GM12872 (cell line): ENCODE data around the gene CFAP46.

Source experiments
- TF ChIP-seq, protein P1 (sequence below): IDR thresholded peaks from 3 replicates; pipeline ENCODE4 v1.5.1; 2011; ENCODE audit warnings: low read depth, mild to moderate bottlenecking, low read length, moderate library complexity; ENCODE audit not compliant: insufficient read depth

CFAP46 gene

DNA sequence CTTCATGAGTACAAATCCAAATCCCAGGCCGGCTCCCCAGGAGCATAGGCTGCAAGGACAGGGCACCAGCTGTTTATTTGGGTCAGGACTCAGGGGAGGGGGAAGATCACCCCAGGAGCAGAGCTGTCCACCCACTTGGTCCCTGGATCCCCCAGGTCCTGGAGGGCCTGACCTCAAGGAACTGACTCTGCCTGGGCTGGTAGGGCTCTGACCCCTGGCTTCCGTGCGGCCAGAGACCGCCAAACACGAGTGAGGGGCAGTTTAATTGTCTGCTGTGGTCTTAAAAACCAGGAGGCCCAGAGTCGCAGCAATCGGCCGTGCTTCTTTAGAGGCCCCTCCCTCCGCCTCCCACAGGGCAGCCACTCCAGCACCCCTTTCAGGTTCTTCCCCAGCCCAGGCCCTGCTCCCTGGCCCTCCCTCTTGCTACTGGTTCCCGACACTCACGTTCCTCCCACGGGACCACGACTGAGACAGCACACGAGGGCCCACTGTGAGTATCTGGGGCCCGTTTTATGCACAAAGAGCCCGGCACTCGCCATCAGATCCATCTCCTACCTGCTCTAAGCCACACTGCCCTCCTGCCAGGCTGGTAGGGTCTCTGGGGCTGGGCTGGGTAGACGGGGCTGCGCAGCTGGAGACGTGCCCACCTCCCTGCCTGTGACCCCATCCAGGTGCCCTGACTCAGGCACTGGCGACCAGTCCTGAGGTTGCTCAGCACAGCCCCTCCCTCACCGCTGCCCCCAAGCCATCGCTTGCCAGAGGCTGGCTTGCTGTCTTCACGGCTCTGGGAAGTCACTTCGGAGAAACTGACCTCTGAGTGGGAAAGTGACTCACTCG lies 30.0 kb upstream of the CFAP46 start:
- TF ChIP-seq, protein P1, sequence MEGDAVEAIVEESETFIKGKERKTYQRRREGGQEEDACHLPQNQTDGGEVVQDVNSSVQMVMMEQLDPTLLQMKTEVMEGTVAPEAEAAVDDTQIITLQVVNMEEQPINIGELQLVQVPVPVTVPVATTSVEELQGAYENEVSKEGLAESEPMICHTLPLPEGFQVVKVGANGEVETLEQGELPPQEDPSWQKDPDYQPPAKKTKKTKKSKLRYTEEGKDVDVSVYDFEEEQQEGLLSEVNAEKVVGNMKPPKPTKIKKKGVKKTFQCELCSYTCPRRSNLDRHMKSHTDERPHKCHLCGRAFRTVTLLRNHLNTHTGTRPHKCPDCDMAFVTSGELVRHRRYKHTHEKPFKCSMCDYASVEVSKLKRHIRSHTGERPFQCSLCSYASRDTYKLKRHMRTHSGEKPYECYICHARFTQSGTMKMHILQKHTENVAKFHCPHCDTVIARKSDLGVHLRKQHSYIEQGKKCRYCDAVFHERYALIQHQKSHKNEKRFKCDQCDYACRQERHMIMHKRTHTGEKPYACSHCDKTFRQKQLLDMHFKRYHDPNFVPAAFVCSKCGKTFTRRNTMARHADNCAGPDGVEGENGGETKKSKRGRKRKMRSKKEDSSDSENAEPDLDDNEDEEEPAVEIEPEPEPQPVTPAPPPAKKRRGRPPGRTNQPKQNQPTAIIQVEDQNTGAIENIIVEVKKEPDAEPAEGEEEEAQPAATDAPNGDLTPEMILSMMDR: no peak

DNA sequence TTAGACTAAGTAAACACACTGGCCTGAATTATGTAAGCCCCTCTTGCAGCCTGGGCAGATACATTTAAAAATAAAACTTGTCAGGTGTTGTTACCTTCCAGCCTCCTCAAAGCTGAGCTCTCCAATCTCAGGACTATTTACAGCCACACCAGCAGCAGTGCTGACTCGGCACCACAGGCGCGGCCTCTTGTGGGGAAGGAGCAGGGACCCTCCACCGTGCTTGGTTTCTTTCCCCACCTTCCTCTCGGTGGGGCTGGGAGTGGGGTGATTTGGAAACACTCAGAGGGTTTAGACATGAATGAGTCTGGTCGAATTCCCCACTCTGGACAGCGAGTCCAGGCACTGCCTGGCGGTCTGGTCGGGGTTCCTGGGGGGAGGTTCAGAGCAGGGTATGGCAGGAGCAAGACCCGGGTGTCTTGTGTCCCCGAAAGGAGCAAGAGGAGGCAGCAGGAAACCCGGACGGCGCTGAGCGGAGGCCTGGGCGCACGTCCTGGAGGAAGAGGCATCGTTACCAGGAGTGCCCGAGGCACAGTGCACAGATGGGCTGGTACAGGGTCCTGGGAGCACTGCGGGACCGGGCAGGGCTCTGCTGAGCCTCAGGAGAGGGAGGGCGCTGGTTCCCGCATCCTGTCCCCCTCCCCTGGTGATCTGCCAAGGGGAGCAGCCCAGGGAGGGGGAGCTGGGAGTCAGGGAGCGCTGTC lies 29.2 kb upstream of the CFAP46 start:
- TF ChIP-seq, protein P1: no peak

DNA sequence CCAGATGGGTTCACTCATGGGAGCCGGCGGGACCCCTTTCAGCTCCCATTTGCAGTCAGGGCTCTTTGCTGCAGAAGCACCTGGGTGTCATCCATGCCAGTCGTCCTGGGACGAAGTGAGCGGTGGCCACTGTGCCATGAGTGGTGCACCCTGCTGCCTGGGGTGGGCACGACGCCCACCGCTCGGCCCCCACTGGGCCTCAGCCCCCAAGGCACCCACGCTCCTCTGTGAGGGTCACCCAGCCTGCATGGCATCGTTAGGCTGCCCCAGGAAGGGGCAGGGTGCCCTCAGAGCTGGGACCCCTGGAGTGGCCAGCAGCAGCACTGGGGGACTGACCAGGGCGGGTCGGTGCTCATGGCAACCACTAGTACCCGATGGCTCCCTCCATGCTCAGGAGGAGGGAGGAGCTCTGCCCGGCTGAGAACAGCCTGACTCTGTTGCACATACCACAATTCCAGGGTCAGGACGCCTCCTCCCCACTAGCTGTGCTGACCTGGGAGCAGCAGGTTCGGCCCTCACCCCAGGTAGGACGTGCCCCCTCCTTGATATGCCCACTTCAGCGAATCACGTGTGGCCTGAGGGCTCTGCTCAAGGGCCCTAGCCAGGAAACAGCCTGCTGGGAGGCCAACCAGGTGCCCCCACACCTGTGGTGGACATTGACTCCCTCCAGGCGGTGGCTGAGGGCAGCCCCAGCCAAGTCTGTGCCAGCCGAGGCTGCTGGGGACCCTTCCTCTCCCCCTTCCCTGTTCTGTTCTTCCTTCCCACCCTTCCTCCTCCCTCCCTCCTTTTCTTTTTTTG lies 28.5 kb upstream of the CFAP46 start:
- TF ChIP-seq, protein P1: no peak

DNA sequence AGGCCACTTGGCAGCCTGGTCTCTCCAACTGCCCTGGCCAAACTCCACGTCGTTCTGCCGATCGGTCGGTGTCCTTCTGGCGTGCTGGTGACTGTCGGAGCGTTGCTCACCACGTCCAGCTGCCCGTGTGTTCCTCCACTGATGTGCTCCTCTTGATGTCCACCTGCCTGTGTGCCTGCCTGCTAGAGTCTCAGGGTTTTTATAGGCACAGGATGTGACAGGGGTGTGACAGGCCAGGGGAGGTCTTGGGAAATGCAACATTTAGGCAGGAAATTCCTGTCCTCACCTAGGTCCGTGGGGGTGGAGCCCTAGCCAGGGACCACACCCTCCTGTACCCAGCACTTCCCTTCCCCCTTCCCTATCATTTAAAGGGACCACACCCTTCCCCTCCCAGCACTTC lies 25.2 kb upstream of the CFAP46 start:
- TF ChIP-seq, protein P1: no peak

DNA sequence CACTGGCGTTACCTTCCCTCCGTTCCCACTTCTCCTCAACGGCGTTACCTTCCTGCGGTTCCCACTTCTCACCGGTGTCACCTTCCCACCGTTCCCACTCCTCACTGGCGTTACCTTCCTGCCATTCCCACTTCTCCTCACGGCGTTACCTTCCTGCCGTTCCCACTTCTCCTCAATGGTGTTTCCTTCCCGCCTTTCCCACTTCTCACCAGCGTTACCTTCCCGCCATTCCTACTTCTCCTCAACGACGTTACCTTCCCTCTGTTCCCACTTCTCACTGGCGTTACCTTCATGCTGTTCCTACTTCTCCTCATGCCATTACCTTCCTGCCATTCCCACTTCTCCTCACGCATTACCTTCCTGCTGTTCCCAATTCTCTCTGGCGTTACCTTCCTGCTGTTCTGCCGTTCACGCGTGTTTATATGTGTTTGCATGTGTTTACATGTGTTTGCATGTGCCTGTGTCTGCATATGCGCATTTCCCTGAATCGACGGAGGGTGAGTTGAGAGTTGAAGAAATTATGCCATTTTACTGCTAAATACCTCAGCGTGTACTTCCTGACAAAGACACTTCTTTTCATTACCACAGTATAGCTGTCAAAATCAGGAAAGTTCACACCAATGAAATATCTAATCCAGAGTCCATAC lies 23.2 kb upstream of the CFAP46 start:
- TF ChIP-seq, protein P1: no peak

DNA sequence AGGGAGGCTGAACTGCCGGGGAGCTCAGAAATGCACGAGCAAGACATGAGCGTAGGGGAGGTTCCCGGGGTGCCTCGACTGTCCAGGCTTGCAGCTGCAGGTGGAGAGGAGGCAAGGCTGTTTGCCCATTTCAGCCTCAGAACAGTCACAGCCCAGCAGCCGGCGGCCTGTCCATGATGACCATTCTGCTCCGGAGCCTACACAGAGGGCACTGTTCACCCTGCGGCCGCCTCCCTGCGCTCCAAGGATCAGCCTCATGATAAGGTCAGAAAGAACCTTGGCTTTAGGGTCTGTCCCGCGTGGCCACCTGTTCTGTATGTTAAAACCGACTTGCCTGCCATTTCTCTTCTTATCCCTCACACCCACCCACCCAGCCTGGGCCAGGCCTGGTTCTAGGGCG lies 21.9 kb upstream of the CFAP46 start:
- TF ChIP-seq, protein P1: no peak
